Dendritic cell treated with granulocyte-macrophage colony-stimulating factor and Interleukin-4, amounts not matched to agents 40 ng/mL and 50 ng/mL, for 4 days (primary cell): ENCODE data around the gene TAF1B.
A peak's percentile ranks its signal among the peaks of the same experiment; 100 is the strongest.

ENCODE experiments used
- H3K27ac Mint-ChIP-seq: one replicate; pipeline ENCODE4 v1.8.0; 2022; ENCODE audit warnings: mild to moderate bottlenecking, mixed read lengths
- H3K27me3 Mint-ChIP-seq: one replicate; pipeline ENCODE4 v1.8.0; 2022; ENCODE audit warnings: mild to moderate bottlenecking, mixed read lengths
- H3K36me3 Mint-ChIP-seq: one replicate; pipeline ENCODE4 v1.8.0; 2022; ENCODE audit warnings: low read depth, mixed read lengths
- H3K4me1 Mint-ChIP-seq: one replicate; pipeline ENCODE4 v1.8.0; 2022; ENCODE audit warnings: low read depth, mixed read lengths
- H3K4me3 Mint-ChIP-seq: one replicate; pipeline ENCODE4 v1.8.0; 2022; ENCODE audit warnings: mild to moderate bottlenecking, moderate library complexity, mixed read lengths
- H3K9me3 Mint-ChIP-seq: one replicate; pipeline ENCODE4 v1.8.0; 2022; ENCODE audit warnings: mixed read lengths
- intact Hi-C: fragments of 100-400 bp; cut with micrococcal nuclease; formaldehyde crosslinking; loops from one replicate; pipeline ENCODE4 v1.15.0; 2022

TAF1B gene

DNA sequence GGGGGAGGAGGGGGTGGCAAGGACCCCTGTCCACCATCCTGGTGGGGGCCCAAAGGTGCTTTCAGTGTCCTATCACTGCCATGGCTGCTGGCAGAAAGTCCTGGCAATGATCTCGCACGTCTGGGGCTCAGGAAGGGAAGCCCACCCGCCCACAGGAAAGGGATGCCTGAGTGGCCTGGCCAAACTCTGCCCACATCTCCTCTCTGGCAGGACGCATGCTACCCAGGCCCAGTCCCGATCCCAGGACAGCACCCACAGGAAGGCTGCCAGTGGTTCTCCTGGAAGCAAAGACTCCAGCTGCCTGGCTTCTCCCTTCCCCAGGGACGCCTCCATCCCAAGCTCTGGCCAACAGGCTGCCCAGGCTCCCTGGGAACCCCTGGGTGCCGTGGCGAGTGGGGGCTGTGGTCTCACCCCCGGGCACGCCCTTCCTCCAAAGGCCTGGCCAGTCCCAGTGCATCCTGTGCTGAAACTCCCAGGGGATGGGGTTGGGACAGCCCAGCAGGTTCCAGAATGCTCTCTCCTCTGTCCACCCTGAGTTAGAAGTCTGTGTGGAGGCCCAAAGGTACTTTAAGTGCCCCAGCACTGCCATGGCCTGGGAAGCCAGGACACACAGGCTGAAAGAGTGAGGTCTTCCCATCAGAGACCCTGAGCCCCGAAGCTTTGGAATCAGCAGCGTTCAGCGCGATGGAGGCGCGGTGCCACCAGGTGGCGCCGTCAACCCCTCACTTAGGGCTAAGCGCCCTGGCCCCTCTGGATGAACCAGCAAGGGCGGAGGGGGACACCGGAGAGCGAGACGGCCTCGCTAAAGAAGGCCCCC, 29.8 kb upstream of the TAF1B start:
- Mint-ChIP-seq H3K36me3 (no peaks in the 10 kb centered on the region), H3K4me1 (peaks cover 27% of the 10 kb centered on the region), H3K9me3 (no peaks in the 10 kb centered on the region), H3K27me3 (peaks cover 20% of the 10 kb centered on the region), H3K27ac (peak overlapping the region; percentile 47), H3K4me3 (peak overlapping the region; percentile 27)
- intact Hi-C loops, result no loop called here

- peaks cover 27% of the 10 kb centered on the region for H3K4me1 Mint-ChIP-seq
- no peaks in the 10 kb centered on the region for H3K36me3 Mint-ChIP-seq
- intact Hi-C loops, result no loop called here
- H3K27ac Mint-ChIP-seq, result peak overlapping the region; percentile 47
- peaks cover 20% of the 10 kb centered on the region for H3K27me3 Mint-ChIP-seq
- peak overlapping the region; percentile 27 for H3K4me3 Mint-ChIP-seq
- no peaks in the 10 kb centered on the region for H3K9me3 Mint-ChIP-seq
These were observed 29.0 kb upstream of the TAF1B start for GRCh38 chr2:9814129-9814868.

DNA sequence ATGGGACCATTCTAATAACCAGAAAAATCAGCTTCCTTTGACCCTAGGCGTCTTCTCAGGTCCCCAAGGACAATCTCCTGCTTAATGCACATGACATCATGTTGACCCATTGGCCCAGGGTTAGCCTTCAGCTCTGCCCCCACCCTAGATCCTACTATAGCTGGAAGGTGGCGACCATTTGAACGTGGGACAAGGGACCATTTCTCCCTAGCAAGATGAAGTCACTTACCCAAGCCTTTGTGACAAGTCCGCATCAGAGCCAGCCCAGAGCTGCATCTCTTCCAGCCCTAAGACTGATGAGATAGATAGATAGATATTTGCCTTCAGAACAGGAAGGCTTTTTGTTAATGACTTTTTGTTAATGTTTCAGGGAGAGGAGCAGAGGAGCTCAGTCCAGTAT, 28.2 kb upstream of the TAF1B start:
- intact Hi-C loops, result no loop called here
- Mint-ChIP-seq H3K36me3 (no peaks in the 10 kb centered on the region), H3K4me1 (peaks cover 27% of the 10 kb centered on the region), H3K4me3 (no peak overlapping the region), H3K27ac (no peak overlapping the region), H3K27me3 (peaks cover 20% of the 10 kb centered on the region), H3K9me3 (no peaks in the 10 kb centered on the region)

DNA sequence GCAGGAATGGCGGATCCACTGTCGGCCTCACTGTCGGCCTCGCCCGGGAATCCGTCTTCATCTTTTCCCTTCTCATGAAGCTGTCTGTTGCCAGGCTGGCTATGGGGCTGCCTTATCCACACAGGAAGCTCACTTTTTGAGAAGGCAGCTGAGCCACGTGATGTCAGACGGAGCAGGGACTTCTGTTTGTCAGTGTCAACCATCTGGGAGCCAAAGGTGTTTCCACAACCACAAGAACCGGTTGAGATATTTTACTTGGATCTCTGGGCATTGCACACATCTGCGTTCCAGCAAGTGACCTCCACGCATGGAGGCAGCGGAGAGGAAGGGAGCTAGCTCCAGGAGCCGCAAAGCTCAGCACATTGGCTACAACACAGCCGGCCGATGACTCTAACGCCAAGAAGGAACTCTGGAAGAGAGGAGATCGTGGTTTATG, 27.4 kb upstream of the TAF1B start:
- no peak overlapping the region for H3K27ac Mint-ChIP-seq
- intact Hi-C loops, result no loop called here
- no peak overlapping the region for H3K4me3 Mint-ChIP-seq
- peaks cover 27% of the 10 kb centered on the region for H3K4me1 Mint-ChIP-seq
- H3K36me3 Mint-ChIP-seq, result no peaks in the 10 kb centered on the region
- H3K27me3 Mint-ChIP-seq, result peaks cover 18% of the 10 kb centered on the region
- H3K9me3 Mint-ChIP-seq, result no peaks in the 10 kb centered on the region

DNA sequence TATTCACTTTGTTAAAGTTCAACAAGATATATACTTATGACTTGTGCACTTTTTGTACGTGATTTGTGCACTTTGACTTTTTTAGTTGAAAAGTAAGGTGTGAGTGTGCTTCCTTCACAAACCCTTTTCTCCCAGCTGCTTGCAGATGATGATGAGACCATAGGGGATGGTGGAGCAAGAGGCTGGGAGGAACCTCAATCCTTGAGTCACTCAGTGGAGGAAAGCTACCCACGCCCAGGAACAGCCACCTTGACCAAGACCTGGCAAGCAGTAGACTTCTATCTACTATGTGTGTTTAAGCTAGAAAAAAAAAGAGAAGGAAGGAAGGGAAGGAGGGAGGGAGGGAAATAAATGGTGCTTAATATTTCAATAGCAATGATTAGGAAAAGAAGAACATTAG, 25.2 kb upstream of the TAF1B start:
- H3K9me3 Mint-ChIP-seq, result no peaks in the 10 kb centered on the region
- H3K27ac Mint-ChIP-seq, result no peak overlapping the region
- H3K4me1 Mint-ChIP-seq, result peaks cover 19% of the 10 kb centered on the region
- H3K4me3 Mint-ChIP-seq, result no peak overlapping the region
- peaks cover 18% of the 10 kb centered on the region for H3K27me3 Mint-ChIP-seq
- intact Hi-C loops, result no loop called here
- no peaks in the 10 kb centered on the region for H3K36me3 Mint-ChIP-seq

GRCh38 chr2:9819551-9819950, 23.7 kb upstream of the TAF1B start:
- no peak overlapping the region for H3K4me3 Mint-ChIP-seq

DNA sequence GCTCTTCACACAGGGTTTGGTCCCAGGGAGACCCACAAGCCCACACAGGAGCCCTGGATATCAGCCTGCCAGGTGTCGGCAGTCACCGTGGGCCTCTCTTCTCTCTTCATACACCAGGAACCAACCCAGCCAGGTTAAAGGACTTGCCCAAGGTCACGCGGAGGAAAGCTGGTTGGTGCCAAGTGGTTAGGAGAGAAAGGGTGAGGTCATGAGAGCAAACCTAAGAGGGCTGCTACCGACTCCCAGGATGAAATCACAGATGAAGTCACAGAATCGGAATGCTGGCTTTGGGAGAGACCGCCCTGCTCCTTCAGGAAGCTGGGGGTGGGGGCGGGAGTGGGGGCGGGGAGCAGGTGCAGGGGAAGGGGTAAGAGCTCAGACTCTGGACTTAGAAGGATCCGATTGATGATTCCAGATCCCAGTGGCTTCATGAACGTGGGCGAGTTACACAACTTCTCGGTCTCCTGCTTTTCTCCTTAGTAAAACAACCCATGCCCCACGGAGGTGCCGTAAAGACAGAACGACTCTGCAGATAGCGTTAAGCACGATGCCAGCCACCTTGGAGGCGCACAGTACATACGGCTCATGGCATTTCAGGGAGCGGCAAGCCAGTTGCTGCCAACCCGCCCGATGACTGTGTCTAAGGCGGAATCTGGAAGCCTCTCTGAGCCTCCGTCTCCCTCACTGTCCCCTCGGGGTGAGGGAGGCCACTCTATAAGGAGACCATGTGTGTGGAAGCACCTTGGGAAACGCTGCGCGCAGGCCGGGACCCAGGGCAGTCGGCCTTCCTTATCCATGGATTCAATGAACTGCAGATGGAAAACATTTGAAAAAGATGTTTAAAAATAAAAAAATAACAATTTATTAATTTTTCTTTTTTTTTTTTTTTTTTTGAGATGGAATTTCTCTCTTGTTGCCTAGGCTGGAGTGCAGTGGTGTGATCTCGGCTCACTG, 23.0 kb upstream of the TAF1B start:
- Mint-ChIP-seq H3K36me3 (no peaks in the 10 kb centered on the region), H3K4me1 (peaks cover 6% of the 10 kb centered on the region), H3K9me3 (no peaks in the 10 kb centered on the region), H3K27me3 (peaks cover 7% of the 10 kb centered on the region), H3K27ac (no peak overlapping the region), H3K4me3 (no peak overlapping the region)
- intact Hi-C loops, result no loop called here

More at GRCh38 chr2:9819551-9819950, 23.7 kb upstream of the TAF1B start:
- H3K27me3 Mint-ChIP-seq, result peaks cover 13% of the 10 kb centered on the region
- no peaks in the 10 kb centered on the region for H3K9me3 Mint-ChIP-seq
- H3K36me3 Mint-ChIP-seq, result no peaks in the 10 kb centered on the region
- H3K27ac Mint-ChIP-seq, result no peak overlapping the region
- peaks cover 6% of the 10 kb centered on the region for H3K4me1 Mint-ChIP-seq
- intact Hi-C loops, result no loop called here

DNA sequence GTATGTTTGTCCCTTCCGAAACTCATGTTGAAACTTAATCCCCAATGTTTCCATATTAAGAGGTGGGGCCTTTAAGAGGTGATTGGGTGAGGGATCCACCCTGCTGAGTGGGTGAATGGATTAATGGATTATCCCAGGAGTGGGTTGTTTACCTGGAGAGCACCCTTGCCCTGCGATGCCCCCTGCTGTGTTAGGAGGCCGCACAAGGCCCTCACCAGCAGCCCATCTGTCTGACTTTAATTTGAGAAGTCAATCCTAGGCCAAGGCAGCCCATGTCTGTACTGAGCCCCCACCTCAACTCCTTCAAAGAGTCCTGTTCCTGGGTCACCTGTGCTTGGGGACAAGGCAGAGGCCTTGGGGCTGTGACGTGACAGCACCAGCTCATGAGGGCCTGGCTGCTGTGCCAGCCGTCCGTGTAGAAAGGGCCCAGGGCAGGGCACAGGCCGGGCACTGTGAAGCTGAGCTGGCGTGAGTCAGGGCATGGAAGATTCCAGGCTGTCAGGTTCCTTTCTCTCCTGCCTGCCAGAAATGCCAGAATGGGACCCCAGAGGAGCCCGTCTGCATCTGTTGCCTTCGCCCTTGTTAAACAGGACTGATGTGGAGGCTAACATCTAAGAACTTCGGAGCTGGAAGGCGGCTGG, 21.3 kb upstream of the TAF1B start:
- Mint-ChIP-seq H3K27ac (no peak overlapping the region), H3K9me3 (no peaks in the 10 kb centered on the region), H3K4me3 (no peak overlapping the region), H3K27me3 (peaks cover 2% of the 10 kb centered on the region), H3K4me1 (no peaks in the 10 kb centered on the region), H3K36me3 (no peaks in the 10 kb centered on the region)
- intact Hi-C loops, result no loop called here

DNA sequence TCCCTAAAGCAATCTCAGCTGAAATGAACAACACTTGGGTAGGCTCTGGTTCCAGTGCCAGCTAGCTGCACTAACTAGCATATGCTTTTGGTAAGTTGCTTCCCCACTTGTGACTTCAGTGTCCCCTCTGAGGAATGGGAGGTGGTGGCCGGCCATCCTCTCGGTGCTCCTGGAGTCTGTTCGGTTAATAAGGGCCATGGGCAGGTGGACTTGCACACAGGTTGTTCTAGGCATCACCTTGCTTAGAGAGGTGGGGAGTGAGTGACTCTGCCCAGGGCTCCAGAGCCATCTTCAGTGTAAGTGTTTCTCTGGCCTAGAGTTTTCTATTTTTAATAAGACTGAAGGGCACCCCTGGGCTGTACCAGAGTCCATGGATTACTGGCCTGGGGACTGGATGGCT, 18.8 kb upstream of the TAF1B start:
- Mint-ChIP-seq H3K4me3 (no peak overlapping the region), H3K9me3 (no peaks in the 10 kb centered on the region), H3K36me3 (no peaks in the 10 kb centered on the region), H3K27me3 (peaks cover 11% of the 10 kb centered on the region), H3K4me1 (no peaks in the 10 kb centered on the region), H3K27ac (no peak overlapping the region)
- intact Hi-C loops, result no loop called here

DNA sequence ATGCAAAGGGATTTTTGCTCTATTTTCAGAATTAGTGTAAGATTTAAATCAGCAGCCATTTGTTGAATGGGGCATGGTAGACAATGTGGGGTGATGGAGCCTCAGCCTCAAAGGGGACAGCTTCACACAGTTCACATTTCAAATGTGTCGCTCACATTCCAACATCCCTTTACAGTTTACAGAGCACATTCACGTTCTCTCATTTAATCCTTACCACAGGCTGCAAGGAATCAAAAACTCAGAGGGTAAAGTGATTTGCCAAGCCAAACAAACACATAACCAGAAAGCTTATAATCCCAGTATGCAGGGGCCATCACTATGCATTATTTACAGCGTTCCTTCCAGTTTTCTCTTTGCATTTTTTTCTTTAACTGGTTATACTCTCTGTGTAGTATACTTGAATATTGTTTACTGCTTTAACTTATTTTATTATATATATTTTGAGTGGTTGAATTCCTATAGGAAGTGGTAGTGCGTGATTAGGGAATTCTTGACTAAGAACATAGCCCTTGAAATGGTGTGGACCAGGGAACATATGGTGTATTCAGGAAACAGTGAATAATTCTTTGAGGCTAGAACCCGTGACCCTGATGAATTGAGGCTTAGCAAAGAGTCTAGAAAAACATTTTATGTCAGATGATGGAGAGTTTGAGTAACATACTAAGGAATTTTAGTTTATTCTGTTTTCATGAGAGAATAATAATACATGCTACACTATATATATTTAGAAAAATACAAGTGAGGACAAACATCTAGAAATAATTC, 18.1 kb upstream of the TAF1B start:
- H3K4me1 Mint-ChIP-seq, result no peaks in the 10 kb centered on the region
- peaks cover 18% of the 10 kb centered on the region for H3K27me3 Mint-ChIP-seq
- H3K4me3 Mint-ChIP-seq, result no peak overlapping the region
- intact Hi-C loops, result no loop called here
- H3K9me3 Mint-ChIP-seq, result no peaks in the 10 kb centered on the region
- H3K27ac Mint-ChIP-seq, result no peak overlapping the region
- no peaks in the 10 kb centered on the region for H3K36me3 Mint-ChIP-seq

DNA sequence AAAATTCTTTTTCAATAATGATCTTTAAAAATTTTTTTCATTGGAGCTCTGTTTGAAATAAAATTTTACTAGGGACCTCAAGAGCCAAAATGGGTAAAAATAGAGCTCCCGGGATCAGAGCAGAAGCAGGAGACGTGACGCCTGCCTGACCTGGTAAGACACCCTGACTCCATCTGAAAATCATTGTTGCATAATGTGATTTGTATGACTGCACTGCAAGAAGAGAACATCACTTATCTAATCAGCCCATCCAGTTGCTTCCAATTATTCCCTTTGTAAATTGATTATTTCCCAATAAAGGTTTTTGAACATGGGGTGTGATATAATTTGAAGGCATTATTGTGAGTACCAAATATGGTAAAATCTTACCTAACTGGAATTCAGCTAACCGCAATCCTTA, 17.1 kb upstream of the TAF1B start:
- no peaks in the 10 kb centered on the region for H3K9me3 Mint-ChIP-seq
- H3K4me3 Mint-ChIP-seq, result no peak overlapping the region
- no peaks in the 10 kb centered on the region for H3K36me3 Mint-ChIP-seq
- H3K4me1 Mint-ChIP-seq, result no peaks in the 10 kb centered on the region
- H3K27ac Mint-ChIP-seq, result no peak overlapping the region
- intact Hi-C loops, result no loop called here
- H3K27me3 Mint-ChIP-seq, result peaks cover 18% of the 10 kb centered on the region

GRCh38 chr2:9830685-9831410, 12.4 kb upstream of the TAF1B start:
- no peak overlapping the region for H3K27ac Mint-ChIP-seq
- H3K36me3 Mint-ChIP-seq, result no peaks in the 10 kb centered on the region
- intact Hi-C loops, result no loop called here
- H3K27me3 Mint-ChIP-seq, result peaks cover 25% of the 10 kb centered on the region
- no peaks in the 10 kb centered on the region for H3K9me3 Mint-ChIP-seq
- no peaks in the 10 kb centered on the region for H3K4me1 Mint-ChIP-seq
- H3K4me3 Mint-ChIP-seq, result no peak overlapping the region
